OCI-LY7 (cell line): Measurements from ENCODE around the gene SLC47A1. TPM values are rescaled to one million over a fixed set of nuclear protein-coding genes. Genes with fewer than 3 reads are reported as not detected.
A peak's percentile ranks its signal among the peaks of the same experiment; 100 is the strongest.
"Not testable (repeated sequence)": the region's sequence is repeated elsewhere in the genome, so short reads cannot be mapped to it uniquely, and the experiment has no call there.

Source experiments
- BruUV-seq: library from RNA; stranded (reverse); fragments of 400-500 nt; replicated peaks from 2 replicates; lab custom pipeline; 2021; lab: Mats Ljungman, UMichigan
- CTCF ChIA-PET: fragments of 300-600 bp; sonication (Branson Sonifier 250); formaldehyde crosslinking; loops from one replicate; lab custom pipeline; 2022; ENCODE audit warnings: antibody characterized with exemption; ENCODE audit not compliant: unreplicated experiment; lab: Charles Lee
- POLR2A ChIA-PET: fragments of 300-600 bp; sonication (Branson Sonifier 250); formaldehyde crosslinking; loops from one replicate; lab custom pipeline; 2022; ENCODE audit warnings: antibody characterized with exemption; lab: Charles Lee
- DNase-seq: peaks from one replicate; pipeline ENCODE4 v3.0.0-alpha.2; 2015; ENCODE audit warnings: low spot score
- H2AFZ ChIP-seq: fragments of 200-600 bp; sonication (generic), shearing (Covaris generic); 2 replicates; pipeline ENCODE4 v1.6.1; 2014; ENCODE audit warnings: mild to moderate bottlenecking, antibody characterized with exemption, low read length, moderate library complexity
- H3K27ac ChIP-seq: fragments of 200-600 bp; sonication (generic); 2 replicates; pipeline ENCODE4 v1.5.1; 2014; ENCODE audit warnings: mixed run types, low read depth, mild to moderate bottlenecking, moderate library complexity, low read length, inconsistent platforms; ENCODE audit not compliant: poor library complexity, severe bottlenecking
- H3K36me3 ChIP-seq: fragments of 200-600 bp; sonication (generic); 2 replicates; pipeline ENCODE4 v1.6.1; 2014; ENCODE audit warnings: mild to moderate bottlenecking, antibody characterized with exemption, low read length, moderate library complexity, mixed read lengths; ENCODE audit not compliant: insufficient read depth
- H3K4me1 ChIP-seq: fragments of 200-600 bp; sonication (generic); 2 replicates; pipeline ENCODE4 v1.5.1; 2014; ENCODE audit warnings: mild to moderate bottlenecking, low read length; ENCODE audit not compliant: insufficient read depth, poor library complexity, severe bottlenecking
- H3K4me2 ChIP-seq: fragments of 200-600 bp; sonication (generic); 2 replicates; pipeline ENCODE4 v1.6.1; 2014; ENCODE audit warnings: mild to moderate bottlenecking, low read length
- H3K4me3 ChIP-seq: fragments of 200-600 bp; sonication (generic); 2 replicates; pipeline ENCODE4 v1.5.1; 2014; ENCODE audit warnings: mild to moderate bottlenecking, low read depth, low read length; ENCODE audit not compliant: poor library complexity, severe bottlenecking
- H3K79me2 ChIP-seq: fragments of 200-600 bp; sonication (generic); 2 replicates; pipeline ENCODE4 v1.6.1; 2016; ENCODE audit warnings: low read depth, mild to moderate bottlenecking, low read length, moderate library complexity, mixed read lengths; ENCODE audit not compliant: insufficient read depth
- H3K9me2 ChIP-seq: fragments of 200-600 bp; sonication (generic); 2 replicates; pipeline ENCODE4 v1.6.1; 2016; ENCODE audit warnings: mild to moderate bottlenecking, low read length, mixed read lengths; ENCODE audit not compliant: insufficient read depth
- H3K9me3 ChIP-seq: fragments of 200-600 bp; sonication (generic); 2 replicates; pipeline ENCODE4 v1.6.1; 2014; ENCODE audit warnings: mild to moderate bottlenecking, mixed run types, low read length, mixed read lengths
- H4K20me1 ChIP-seq: fragments of 200-600 bp; sonication (generic); 2 replicates; pipeline ENCODE4 v1.6.1; 2014; ENCODE audit warnings: mild to moderate bottlenecking, antibody characterized with exemption, low read length, moderate library complexity, mixed read lengths; ENCODE audit not compliant: insufficient read depth
- EZH2phosphoT487 ChIP-seq: fragments of 200-600 bp; sonication (generic); IDR thresholded peaks from 2 replicates; pipeline ENCODE4 v1.6.1; 2018; ENCODE audit warnings: low read depth, borderline replicate concordance, mild to moderate bottlenecking, mixed run types, antibody characterized with exemption, low read length, moderate library complexity, mixed read lengths
- intact Hi-C: fragments of 100-400 bp; cut with micrococcal nuclease; formaldehyde crosslinking; loops from one replicate; pipeline ENCODE4 v1.10.0; 2022; ENCODE audit not compliant: unreplicated experiment
- total RNA-seq, 2 experiments: library from RNA; depleted of rRNA in 1 of 2; stranded (reverse); fragments of >200 nt in 1 of 2; shearing (Covaris generic) in 1 of 2; gene quantifications; 2 replicates each; pipeline ENCODE4 v1.2.3, GENCODE V29; 2014 to 2022
- TF ChIP-seq, protein P1 (sequence below): fragments of 200-600 bp; sonication (generic); conservative IDR thresholded peaks from 2 replicates; pipeline ENCODE4 v1.5.1; 2014; ENCODE audit warnings: mild to moderate bottlenecking, antibody characterized with exemption, low read length, moderate library complexity, mixed read lengths

The SLC47A1 gene
- total RNA-seq, 2 experiments from 2014 or later: not detected

DNA sequence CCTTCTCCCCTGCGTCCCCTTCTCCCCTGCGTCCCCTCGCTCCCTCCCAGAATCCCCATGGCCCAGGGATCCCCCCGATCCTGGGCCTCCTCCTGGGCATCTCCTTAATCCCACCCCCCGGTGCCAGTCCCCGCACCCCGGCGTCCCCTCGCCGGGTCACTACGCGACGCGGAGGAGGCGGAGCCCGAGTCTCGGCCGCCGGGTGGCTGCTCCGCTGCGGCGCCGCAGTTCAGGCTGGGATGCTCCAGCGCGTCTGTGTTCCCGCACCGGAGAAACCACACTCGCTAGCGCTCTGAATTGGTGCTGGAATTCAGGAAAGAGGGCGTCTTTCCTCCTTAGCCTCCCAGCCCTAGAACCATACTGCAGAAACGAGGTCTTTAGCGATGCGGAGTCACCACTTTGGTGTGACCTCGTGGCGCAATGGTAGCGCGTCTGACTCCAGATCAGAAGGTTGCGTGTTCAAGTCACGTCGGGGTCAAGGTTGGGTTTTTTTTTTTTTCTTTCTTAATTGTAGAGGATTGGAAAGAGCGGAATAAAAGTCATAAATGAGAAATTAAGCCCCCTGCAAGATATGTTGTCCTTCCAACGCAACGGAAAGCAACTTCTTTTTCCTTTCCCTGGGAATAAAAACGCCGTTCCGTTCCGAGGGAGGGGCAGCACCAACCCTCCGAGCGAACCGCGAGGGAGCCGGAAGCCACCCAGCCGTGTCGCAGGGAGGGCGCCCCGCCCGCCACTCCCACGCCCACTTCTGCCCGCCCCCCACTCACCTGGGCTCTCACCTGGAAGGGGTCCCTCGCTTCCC lies 25.7 kb upstream of the SLC47A1 start:
- no peak for TF ChIP-seq EZH2phosphoT487
- TF ChIP-seq, protein P1, sequence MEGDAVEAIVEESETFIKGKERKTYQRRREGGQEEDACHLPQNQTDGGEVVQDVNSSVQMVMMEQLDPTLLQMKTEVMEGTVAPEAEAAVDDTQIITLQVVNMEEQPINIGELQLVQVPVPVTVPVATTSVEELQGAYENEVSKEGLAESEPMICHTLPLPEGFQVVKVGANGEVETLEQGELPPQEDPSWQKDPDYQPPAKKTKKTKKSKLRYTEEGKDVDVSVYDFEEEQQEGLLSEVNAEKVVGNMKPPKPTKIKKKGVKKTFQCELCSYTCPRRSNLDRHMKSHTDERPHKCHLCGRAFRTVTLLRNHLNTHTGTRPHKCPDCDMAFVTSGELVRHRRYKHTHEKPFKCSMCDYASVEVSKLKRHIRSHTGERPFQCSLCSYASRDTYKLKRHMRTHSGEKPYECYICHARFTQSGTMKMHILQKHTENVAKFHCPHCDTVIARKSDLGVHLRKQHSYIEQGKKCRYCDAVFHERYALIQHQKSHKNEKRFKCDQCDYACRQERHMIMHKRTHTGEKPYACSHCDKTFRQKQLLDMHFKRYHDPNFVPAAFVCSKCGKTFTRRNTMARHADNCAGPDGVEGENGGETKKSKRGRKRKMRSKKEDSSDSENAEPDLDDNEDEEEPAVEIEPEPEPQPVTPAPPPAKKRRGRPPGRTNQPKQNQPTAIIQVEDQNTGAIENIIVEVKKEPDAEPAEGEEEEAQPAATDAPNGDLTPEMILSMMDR: no peak
- H3K36me3 ChIP-seq: no peaks in the 10 kb centered on the region
- intact Hi-C loops: loop anchor here (1.0 to 5.0 kb wide), 4 partner anchors 47 to 146 kb away; partner anchors contain the start of genes ALDH3A2, B9D1 and MAPK7
- peak; percentile 76 for DNase-seq
- H3K27ac ChIP-seq: peak overlapping the region; percentile 68
- no peaks in the 10 kb centered on the region for H3K9me3 ChIP-seq
- H3K4me3 ChIP-seq: peak overlapping the region; percentile 82
- peak overlapping the region; percentile 66 for H3K4me2 ChIP-seq
- BruUV-seq: no TSS peak
- peaks cover 37% of the 10 kb centered on the region for H3K4me1 ChIP-seq
- no peaks in the 10 kb centered on the region for H3K79me2 ChIP-seq
- ChIA-PET POLR2A (no interaction called here), CTCF (no interaction called here)
- no peaks in the 10 kb centered on the region for H4K20me1 ChIP-seq
- H2AFZ ChIP-seq: peak overlapping the region; percentile 69
- no peaks in the 10 kb centered on the region for H3K9me2 ChIP-seq

DNA sequence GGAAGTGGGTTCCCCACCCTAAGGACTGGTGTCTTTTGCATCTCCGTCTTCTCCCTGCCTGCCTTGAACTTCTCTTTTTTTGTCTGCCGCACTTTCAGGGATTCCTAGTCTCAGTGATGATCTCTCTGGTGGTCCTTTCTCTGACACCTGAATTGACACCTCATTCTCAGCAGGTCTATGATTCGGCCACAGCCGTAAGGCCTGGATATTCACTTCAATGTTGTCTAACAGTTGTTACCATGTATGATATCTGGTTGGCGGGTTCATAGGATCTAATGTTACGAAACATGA lies 25.1 kb upstream of the SLC47A1 start:
- BruUV-seq: no TSS peak
- no peaks in the 10 kb centered on the region for H3K9me2 ChIP-seq
- TF ChIP-seq EZH2phosphoT487: no peak
- TF ChIP-seq, protein P1: no peak
- peak overlapping the region; percentile 69 for H2AFZ ChIP-seq
- peak overlapping the region; percentile 66 for H3K4me2 ChIP-seq
- CTCF ChIA-PET: no interaction called here
- peaks cover 41% of the 10 kb centered on the region for H3K4me1 ChIP-seq
- H4K20me1 ChIP-seq: no peaks in the 10 kb centered on the region
- no peaks in the 10 kb centered on the region for H3K36me3 ChIP-seq
- H3K9me3 ChIP-seq: no peaks in the 10 kb centered on the region
- POLR2A ChIA-PET: no interaction called here
- DNase-seq: peak; percentile 68
- H3K27ac ChIP-seq: peak overlapping the region; percentile 68
- peak overlapping the region; percentile 82 for H3K4me3 ChIP-seq
- no peaks in the 10 kb centered on the region for H3K79me2 ChIP-seq
- intact Hi-C loops: loop anchor here (1.0 to 5.0 kb wide), 4 partner anchors 47 to 146 kb away; partner anchors contain the start of genes ALDH3A2, B9D1 and MAPK7

GRCh38 chr17:19509281-19509852 lies 24.3 kb upstream of the SLC47A1 start:
- BruUV-seq, CTCF ChIA-PET, H3K9me3 ChIP-seq, H3K79me2 ChIP-seq, H3K36me3 ChIP-seq, H4K20me1 ChIP-seq, H3K9me2 ChIP-seq, H2AFZ ChIP-seq: not testable (repeated sequence)
- intact Hi-C loops: loop anchor here (2.0 to 5.0 kb wide), 3 partner anchors 132 to 147 kb away; partner anchors contain the start of genes ALDH3A2, B9D1 and MAPK7
- H3K27ac ChIP-seq: peak overlapping the region; percentile 68
- peak overlapping the region; percentile 82 for H3K4me3 ChIP-seq
- DNase-seq: peak; percentile 51
- peaks cover 39% of the 10 kb centered on the region for H3K4me1 ChIP-seq
- H3K4me2 ChIP-seq: peak overlapping the region; percentile 66
- POLR2A ChIA-PET: interaction anchor here (0.6 kb wide), 1 partner anchor 778 kb away, joined by 5 read pairs; no protein-coding TSS in a partner anchor
